PFSK-1 (cell line): ENCODE results near the gene ZNF75A.

Experiments used
- FOXP2 ChIP-seq: optimal IDR thresholded peaks from 2 replicates; pipeline ENCODE3; 2011; ENCODE audit warnings: borderline replicate concordance, control low read depth, inconsistent platforms; ENCODE audit not compliant: insufficient read depth; ENCODE audit errors: extremely low read length, extremely low read depth
- POLR2AphosphoS5 ChIP-seq: IDR thresholded peaks from 2 replicates; pipeline ENCODE4 v1.6.1; 2012; ENCODE audit warnings: low read depth, mild to moderate bottlenecking, control low read depth, low read length, moderate library complexity
- REST ChIP-seq, 2 experiments: IDR thresholded peaks; 2 replicates each; pipeline versions ENCODE4 v1.6.1 to v1.8.0; 2011 to 2012; ENCODE audit warnings: low read depth in 2 of 2, low read length in 2 of 2, control low read depth in 1 of 2, inconsistent platforms in 1 of 2, mild to moderate bottlenecking in 1 of 2, moderate library complexity in 1 of 2; ENCODE audit not compliant: insufficient read depth in 1 of 2
- SIN3A ChIP-seq: IDR thresholded peaks from 2 replicates; pipeline ENCODE4 v1.6.1; 2012; ENCODE audit warnings: mild to moderate bottlenecking, low read length, moderate library complexity, borderline replicate concordance; ENCODE audit not compliant: insufficient read depth
- TAF1 ChIP-seq: IDR thresholded peaks from 2 replicates; pipeline ENCODE4 v1.6.1; 2012; ENCODE audit warnings: low read length, control low read depth, borderline replicate concordance; ENCODE audit not compliant: insufficient read depth

ZNF75A gene

GRCh38 chr16:3328643-3329042 lies 23.3 kb downstream of the ZNF75A start:
- TF ChIP-seq SIN3A (no peak), TAF1 (no peak), POLR2AphosphoS5 (no peak), FOXP2 (no peak), REST (IDR thresholded peaks at IDR 0.05; ENCODE audit: insufficient read depth in 1 of 2, low read depth in 2 of 2, low read length in 2 of 2) (no peak)

GRCh38 chr16:3346041-3346440 lies 40.7 kb downstream of the ZNF75A start:
- TF ChIP-seq POLR2AphosphoS5 (no peak), REST (IDR thresholded peaks at IDR 0.05; ENCODE audit: insufficient read depth in 1 of 2, low read depth in 2 of 2, low read length in 2 of 2) (no peak), TAF1 (no peak), SIN3A (no peak), FOXP2 (no peak)

GRCh38 chr16:3347586-3347985 lies 42.3 kb downstream of the ZNF75A start:
- TF ChIP-seq TAF1 (no peak), FOXP2 (no peak), SIN3A (no peak), REST (IDR thresholded peaks at IDR 0.05; ENCODE audit: insufficient read depth in 1 of 2, low read depth in 2 of 2, low read length in 2 of 2) (no peak), POLR2AphosphoS5 (no peak)

GRCh38 chr16:3348547-3349167 lies 43.4 kb downstream of the ZNF75A start:
- no peak for TF ChIP-seq FOXP2
- TF ChIP-seq REST (IDR thresholded peaks at IDR 0.05; ENCODE audit: insufficient read depth in 1 of 2, low read depth in 2 of 2, low read length in 2 of 2), result no peak
- TF ChIP-seq SIN3A, result no peak
- TF ChIP-seq POLR2AphosphoS5, result no peak
- TF ChIP-seq TAF1, result no peak

GRCh38 chr16:3349175-3349574 lies 43.9 kb downstream of the ZNF75A start:
- TF ChIP-seq FOXP2, result no peak
- TF ChIP-seq SIN3A, result no peak
- TF ChIP-seq TAF1, result no peak
- TF ChIP-seq POLR2AphosphoS5, result no peak
- no peak for TF ChIP-seq REST (IDR thresholded peaks at IDR 0.05; ENCODE audit: insufficient read depth in 1 of 2, low read depth in 2 of 2, low read length in 2 of 2)
